ENCODE measurements around the gene C14orf132. TPM values are rescaled to one million over a fixed set of nuclear protein-coding genes. Genes with fewer than 3 reads are reported as not detected.

Gene C14orf132
- total RNA-seq, 1 experiment from 2014 or later: 1.3 TPM

GRCh38 chr14:96090441-96091148 is 51.4 kb downstream of the C14orf132 start:
- Mint-ChIP-seq H3K4me3 (ENCODE audit: low read depth, unreplicated experiment) (no peak overlapping the region), H3K27ac (ENCODE audit: unreplicated experiment) (no peak overlapping the region), H3K27me3 (ENCODE audit: unreplicated experiment) (peaks cover 14% of the 10 kb centered on the region), H3K36me3 (ENCODE audit: insufficient read depth, unreplicated experiment) (no peaks in the 10 kb centered on the region), H3K4me1 (ENCODE audit: low read depth, unreplicated experiment) (peaks cover 13% of the 10 kb centered on the region), H3K9me3 (ENCODE audit: low read depth, unreplicated experiment) (no peaks in the 10 kb centered on the region)
- intact Hi-C loops (cut with micrococcal nuclease; ENCODE audit: unreplicated experiment): loop anchor here (10.0 kb wide), 1 partner anchor 196 kb away; no protein-coding TSS in a partner anchor
- DNase-seq: no peak
- CTCF ChIA-PET: no interaction called here
- BruUV-seq (replicated peaks): no TSS peak
- TF ChIP-seq CTCF (IDR thresholded peaks at IDR 0.05; ENCODE audit: unreplicated experiment): no peak

GRCh38 chr14:96091149-96091693 is 52.1 kb downstream of the C14orf132 start:
- intact Hi-C loops (cut with micrococcal nuclease; ENCODE audit: unreplicated experiment): loop anchor here (10.0 kb wide), 1 partner anchor 196 kb away; no protein-coding TSS in a partner anchor
- Mint-ChIP-seq H3K4me1 (ENCODE audit: low read depth, unreplicated experiment) (peaks cover 6% of the 10 kb centered on the region), H3K36me3 (ENCODE audit: insufficient read depth, unreplicated experiment) (no peaks in the 10 kb centered on the region), H3K9me3 (ENCODE audit: low read depth, unreplicated experiment) (no peaks in the 10 kb centered on the region), H3K27me3 (ENCODE audit: unreplicated experiment) (peaks cover 20% of the 10 kb centered on the region), H3K27ac (ENCODE audit: unreplicated experiment) (no peak overlapping the region), H3K4me3 (ENCODE audit: low read depth, unreplicated experiment) (no peak overlapping the region)
- BruUV-seq (replicated peaks): no TSS peak
- no peak for DNase-seq
- no peak for TF ChIP-seq CTCF (IDR thresholded peaks at IDR 0.05; ENCODE audit: unreplicated experiment)
- CTCF ChIA-PET: no interaction called here

- Mint-ChIP-seq H3K9me3 (ENCODE audit: low read depth, unreplicated experiment) (no peaks in the 10 kb centered on the region), H3K27me3 (ENCODE audit: unreplicated experiment) (peaks cover 26% of the 10 kb centered on the region), H3K4me1 (ENCODE audit: low read depth, unreplicated experiment) (no peaks in the 10 kb centered on the region), H3K4me3 (ENCODE audit: low read depth, unreplicated experiment) (no peak overlapping the region), H3K27ac (ENCODE audit: unreplicated experiment) (no peak overlapping the region), H3K36me3 (ENCODE audit: insufficient read depth, unreplicated experiment) (no peaks in the 10 kb centered on the region)
- no TSS peak for BruUV-seq (replicated peaks)
- CTCF ChIA-PET: no interaction called here
- intact Hi-C loops (cut with micrococcal nuclease; ENCODE audit: unreplicated experiment): loop anchor here (10.0 kb wide), 1 partner anchor 197 kb away; no protein-coding TSS in a partner anchor
- no peak for DNase-seq
- TF ChIP-seq CTCF (IDR thresholded peaks at IDR 0.05; ENCODE audit: unreplicated experiment): no peak
These were observed 52.8 kb downstream of the C14orf132 start for GRCh38 chr14:96091941-96092411.

GRCh38 chr14:96092936-96093335 is 53.8 kb downstream of the C14orf132 start:
- TF ChIP-seq CTCF (IDR thresholded peaks at IDR 0.05; ENCODE audit: unreplicated experiment): no peak
- no peaks in the 10 kb centered on the region for H3K4me1 Mint-ChIP-seq (ENCODE audit: low read depth, unreplicated experiment)
- no peak overlapping the region for H3K4me3 Mint-ChIP-seq (ENCODE audit: low read depth, unreplicated experiment)
- DNase-seq: no peak
- no TSS peak for BruUV-seq (replicated peaks)
- peaks cover 26% of the 10 kb centered on the region for H3K27me3 Mint-ChIP-seq (ENCODE audit: unreplicated experiment)
- H3K36me3 Mint-ChIP-seq (ENCODE audit: insufficient read depth, unreplicated experiment): no peaks in the 10 kb centered on the region
- CTCF ChIA-PET: no interaction called here
- no peak overlapping the region for H3K27ac Mint-ChIP-seq (ENCODE audit: unreplicated experiment)
- H3K9me3 Mint-ChIP-seq (ENCODE audit: low read depth, unreplicated experiment): no peaks in the 10 kb centered on the region
- intact Hi-C loops (cut with micrococcal nuclease; ENCODE audit: unreplicated experiment): loop anchor here (10.0 kb wide), 1 partner anchor 198 kb away; no protein-coding TSS in a partner anchor
